ENCODE measurements around the gene TBC1D3B. TPM values are rescaled to one million over a fixed set of nuclear protein-coding genes. Genes with fewer than 3 reads are reported as not detected.
"Not testable (repeated sequence)": the region's sequence is repeated elsewhere in the genome, so short reads cannot be mapped to it uniquely, and the experiment has no call there.

Gene TBC1D3B
- polyA plus RNA-seq, 5 donors: 11.0 to 23.4 (median 17.4) TPM

DNA sequence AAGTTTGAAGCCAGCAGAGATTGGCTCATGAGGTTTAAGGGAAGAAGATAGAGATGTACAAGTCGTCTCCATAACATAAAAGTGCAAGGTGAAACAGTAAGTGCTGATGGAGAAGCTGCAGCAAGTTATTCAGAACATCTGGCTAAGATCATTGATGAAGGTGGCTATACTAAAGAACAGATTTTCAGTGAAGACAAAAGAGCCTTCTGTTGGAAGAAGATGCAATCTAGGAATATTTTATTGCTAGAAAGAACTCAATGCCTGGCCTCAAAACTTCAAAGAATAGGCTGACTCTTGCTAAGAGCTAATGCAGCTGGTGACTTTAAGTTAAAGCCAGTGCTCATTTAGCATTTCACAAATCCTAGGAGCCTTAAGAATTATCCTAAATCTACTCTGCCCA is 46.8 kb downstream of the TBC1D3B start:
- DNase-seq: no peak

DNA sequence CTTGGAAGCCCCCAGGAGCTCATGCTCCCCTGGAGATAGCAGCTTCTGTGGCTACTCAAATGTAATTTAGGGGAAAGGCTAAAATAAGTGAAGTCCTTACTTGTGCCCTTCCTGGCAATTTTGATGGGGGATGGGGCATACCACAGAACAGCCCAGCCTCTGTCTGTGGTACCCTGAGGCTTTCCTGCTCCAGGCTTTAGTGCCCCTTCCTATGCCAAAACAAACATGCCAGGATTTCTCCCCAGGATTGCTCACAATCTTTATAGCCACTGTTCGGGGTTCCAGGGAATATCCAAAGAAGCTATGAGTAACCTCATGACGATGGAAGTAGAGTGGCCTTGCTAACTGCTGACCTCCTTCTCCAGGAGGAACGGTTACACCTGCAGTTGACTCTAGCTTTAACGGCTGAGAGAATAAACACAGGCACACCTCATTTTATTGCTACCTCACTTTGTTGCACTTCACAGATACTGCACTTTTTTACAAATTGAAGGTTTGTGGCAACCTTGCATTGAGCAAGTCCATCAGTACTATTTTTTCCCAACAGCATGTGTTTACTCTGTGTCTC is 47.9 kb downstream of the TBC1D3B start:
- no peak for DNase-seq

GRCh38 chr17:36127911-36128310 is 48.5 kb downstream of the TBC1D3B start:
- no peak for DNase-seq

GRCh38 chr17:36127199-36127893 is 49.1 kb downstream of the TBC1D3B start:
- no peak for DNase-seq

DNA sequence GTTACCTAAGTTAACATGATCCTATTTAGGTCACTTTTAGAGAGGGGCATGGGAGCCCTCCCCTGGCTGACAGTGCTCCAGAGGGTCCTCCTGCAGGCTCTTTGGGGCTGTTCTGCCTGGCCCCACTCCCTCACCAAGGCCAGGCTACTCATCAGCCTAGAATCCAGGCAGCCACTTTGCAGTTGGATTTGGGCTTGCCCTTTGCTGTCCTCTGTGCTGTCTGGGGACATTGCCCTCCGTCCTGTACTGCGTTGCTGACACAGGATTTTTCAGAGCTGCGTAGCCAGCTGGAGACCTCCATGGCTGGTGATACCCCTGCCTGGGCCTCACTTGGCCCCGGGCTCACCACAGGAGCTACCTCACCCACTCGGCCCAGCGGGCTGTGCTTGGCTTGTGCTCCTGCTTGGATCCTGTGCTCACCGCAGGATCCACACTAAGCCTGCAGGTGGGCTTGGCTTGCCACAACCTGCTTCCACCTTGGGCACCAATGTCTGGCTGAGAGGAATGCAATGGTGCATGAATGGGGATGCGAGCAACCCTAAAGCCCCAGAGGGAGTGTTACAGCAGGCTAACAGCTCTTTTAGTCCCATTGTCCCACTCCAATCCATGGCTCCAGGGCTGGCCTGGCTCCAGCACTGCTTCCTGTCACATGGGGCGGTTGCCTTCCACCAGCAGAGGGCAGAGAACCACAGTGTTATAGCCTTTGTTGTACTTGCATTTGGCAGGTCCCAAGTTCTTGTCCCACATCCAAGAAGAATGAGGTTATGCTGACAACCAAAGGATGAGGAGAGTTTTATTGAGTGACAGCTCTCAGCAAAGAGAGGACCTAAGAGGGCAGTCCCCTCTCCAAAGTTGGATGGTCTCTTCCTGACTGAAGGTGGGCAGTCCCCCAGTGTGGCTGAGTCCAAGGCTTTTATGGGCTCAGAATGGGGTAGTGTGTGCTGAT is 51.3 kb downstream of the TBC1D3B start:
- DNase-seq: no peak

- DNase-seq: no peak
These were observed 53.0 kb downstream of the TBC1D3B start for GRCh38 chr17:36123431-36123830.

GRCh38 chr17:36121099-36121498 is 55.3 kb downstream of the TBC1D3B start:
- not testable (repeated sequence) for DNase-seq

GRCh38 chr17:36120221-36120620 is 56.2 kb downstream of the TBC1D3B start:
- DNase-seq: no peak

GRCh38 chr17:36118477-36119353 is 57.7 kb downstream of the TBC1D3B start:
- no peak for DNase-seq

DNA sequence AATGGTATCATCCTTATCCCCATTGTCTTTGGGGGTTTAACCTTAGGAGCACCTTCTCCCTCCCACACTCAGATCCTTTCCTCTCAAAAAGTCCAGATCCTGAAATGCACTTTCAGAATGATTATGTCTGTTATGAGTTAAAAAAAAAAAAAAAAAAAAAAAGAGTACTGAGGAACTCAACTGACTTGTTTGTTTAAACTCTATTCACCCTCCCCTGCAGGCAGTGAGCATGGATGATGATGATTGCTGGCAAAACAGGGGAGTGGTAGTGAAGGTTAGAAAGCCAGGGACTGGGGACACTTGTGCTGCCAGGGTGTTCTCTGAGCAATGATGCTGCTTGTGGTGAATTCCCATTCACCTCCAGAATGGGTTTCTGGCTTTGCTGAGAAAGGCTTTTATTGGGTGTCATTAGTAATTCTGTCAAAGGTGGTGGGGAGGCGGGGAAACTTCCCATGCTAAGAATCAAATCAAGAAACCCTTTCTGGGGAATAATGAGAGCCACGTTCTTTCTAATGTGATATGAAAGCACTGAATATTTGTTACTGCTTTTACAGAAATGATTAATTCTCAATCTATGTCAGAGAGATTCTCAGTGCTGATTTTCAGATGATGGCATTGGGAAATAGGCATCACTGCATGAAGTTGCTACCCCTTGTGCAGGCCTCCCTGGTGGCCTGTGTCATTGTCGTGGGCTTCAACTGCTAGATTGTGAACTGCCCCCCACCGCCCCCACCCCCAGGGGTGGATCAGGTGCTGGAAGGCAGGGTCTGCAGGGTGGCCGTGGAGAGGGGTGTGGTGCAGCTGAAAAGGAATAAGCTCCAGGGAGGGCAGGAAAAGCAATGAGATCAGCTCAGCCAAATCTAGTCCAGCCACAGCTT is 58.7 kb downstream of the TBC1D3B start:
- no peak for DNase-seq

Other genes with a start within 250 kb of the TBC1D3B start
- gene RDM1, start 245.9 kb downstream of the TBC1D3B start, polyA plus RNA-seq (ENCODE audit: insufficient read depth in 1 of 5, insufficient read length in 5 of 5, low replicate concordance in 1 of 5): 1 to 10 TPM; 2.0 to 3.6 (median 2.5) TPM
- not detected for gene LYZL6, start 232.9 kb downstream of the TBC1D3B start, polyA plus RNA-seq (ENCODE audit: insufficient read depth in 1 of 5, insufficient read length in 5 of 5, low replicate concordance in 1 of 5)
- gene CCL16, start 195.1 kb downstream of the TBC1D3B start, polyA plus RNA-seq (ENCODE audit: insufficient read depth in 1 of 5, insufficient read length in 5 of 5, low replicate concordance in 1 of 5): 1 to 10 TPM in 1 of 5 donors, under 1 TPM in 4; 0.49 to 1.0 (median 0.84) TPM
- gene CCL14, start 189.9 kb downstream of the TBC1D3B start, polyA plus RNA-seq (ENCODE audit: insufficient read depth in 1 of 5, insufficient read length in 5 of 5, low replicate concordance in 1 of 5): 100 to 1,000 TPM in 2 of 5 donors, 10 to 100 TPM in 3; 70.5 to 119 (median 83.9) TPM
- under 1 TPM; 0.11 to 0.41 (median 0.25) TPM for gene CCL15, start 175.1 kb downstream of the TBC1D3B start, polyA plus RNA-seq (ENCODE audit: insufficient read depth in 1 of 5, insufficient read length in 5 of 5, low replicate concordance in 1 of 5)
- under 1 TPM in 3 of 5 donors, not detected in 2; 0.48 to 0.65 (median 0.65) TPM for gene CCL23, start 158.7 kb downstream of the TBC1D3B start, polyA plus RNA-seq (ENCODE audit: insufficient read depth in 1 of 5, insufficient read length in 5 of 5, low replicate concordance in 1 of 5)
- under 1 TPM in 2 of 5 donors, not detected in 3; 0.22 to 0.25 TPM for gene CCL18, start 112.4 kb downstream of the TBC1D3B start, polyA plus RNA-seq (ENCODE audit: insufficient read depth in 1 of 5, insufficient read length in 5 of 5, low replicate concordance in 1 of 5)
- 10 to 100 TPM in 2 of 5 donors, 1 to 10 TPM in 3; 2.4 to 12.1 (median 7.9) TPM for gene CCL3, start 86.5 kb downstream of the TBC1D3B start, polyA plus RNA-seq (ENCODE audit: insufficient read depth in 1 of 5, insufficient read length in 5 of 5, low replicate concordance in 1 of 5)
- 1 to 10 TPM; 1.5 to 9.7 (median 6.0) TPM for gene CCL4, start 72.8 kb downstream of the TBC1D3B start, polyA plus RNA-seq (ENCODE audit: insufficient read depth in 1 of 5, insufficient read length in 5 of 5, low replicate concordance in 1 of 5)
- gene CCL3L1, start 20.1 kb upstream of the TBC1D3B start, polyA plus RNA-seq (ENCODE audit: insufficient read depth in 1 of 5, insufficient read length in 5 of 5, low replicate concordance in 1 of 5): 1 to 10 TPM in 3 of 5 donors, under 1 TPM in 2; 0.37 to 3.5 (median 1.5) TPM
- gene CCL4L2, start 34.4 kb upstream of the TBC1D3B start, polyA plus RNA-seq (ENCODE audit: insufficient read depth in 1 of 5, insufficient read length in 5 of 5, low replicate concordance in 1 of 5): 1 to 10 TPM; 1.3 to 6.5 (median 2.8) TPM
- under 1 TPM in 3 of 5 donors, not detected in 2; 0.30 to 0.68 (median 0.51) TPM for gene TBC1D3I, start 87.9 kb upstream of the TBC1D3B start, polyA plus RNA-seq (ENCODE audit: insufficient read depth in 1 of 5, insufficient read length in 5 of 5, low replicate concordance in 1 of 5)
- gene TBC1D3G, start 147.2 kb upstream of the TBC1D3B start, polyA plus RNA-seq (ENCODE audit: insufficient read depth in 1 of 5, insufficient read length in 5 of 5, low replicate concordance in 1 of 5): not detected
- not detected for gene TBC1D3H, start 211.8 kb upstream of the TBC1D3B start, polyA plus RNA-seq (ENCODE audit: insufficient read depth in 1 of 5, insufficient read length in 5 of 5, low replicate concordance in 1 of 5)

Data from right lung (tissue), 5 donors.